ENCODE data around the gene PROSER2. TPM values are rescaled to one million over a fixed set of nuclear protein-coding genes. Genes with fewer than 3 reads are reported as not detected.

PROSER2 gene
- total RNA-seq, 1 donor from 2014 or later: 15.2 TPM

- no peaks in the 10 kb centered on the region for H3K36me3 Mint-ChIP-seq (ENCODE audit: low read depth)
- H3K4me3 Mint-ChIP-seq (ENCODE audit: unreplicated experiment): no peak overlapping the region
- H3K4me1 Mint-ChIP-seq (ENCODE audit: low read depth): peaks cover 16% of the 10 kb centered on the region
- no peaks in the 10 kb centered on the region for H3K9me3 Mint-ChIP-seq (ENCODE audit: low read depth)
- H3K27ac Mint-ChIP-seq (ENCODE audit: unreplicated experiment): no peak overlapping the region
- H3K27me3 Mint-ChIP-seq (ENCODE audit: low read depth): no peaks in the 10 kb centered on the region
- DNase-seq (ENCODE audit: low spot score): no peak
- no peak for TF ChIP-seq CTCF (IDR thresholded peaks at IDR 0.05)
Observed at GRCh38 chr10:11896549-11897200, 73.5 kb downstream of the PROSER2 start.

- no peak for DNase-seq (ENCODE audit: low spot score)
- Mint-ChIP-seq H3K4me1 (ENCODE audit: low read depth) (peaks cover 24% of the 10 kb centered on the region), H3K27me3 (ENCODE audit: low read depth) (no peaks in the 10 kb centered on the region), H3K36me3 (ENCODE audit: low read depth) (no peaks in the 10 kb centered on the region), H3K9me3 (ENCODE audit: low read depth) (no peaks in the 10 kb centered on the region), H3K4me3 (ENCODE audit: unreplicated experiment) (no peak overlapping the region), H3K27ac (ENCODE audit: unreplicated experiment) (no peak overlapping the region)
- TF ChIP-seq CTCF (IDR thresholded peaks at IDR 0.05): no peak
Observed at GRCh38 chr10:11898033-11898371, 74.8 kb downstream of the PROSER2 start.

GRCh38 chr10:11898372-11899066, 75.4 kb downstream of the PROSER2 start:
- Mint-ChIP-seq H3K36me3 (ENCODE audit: low read depth) (no peaks in the 10 kb centered on the region), H3K4me3 (ENCODE audit: unreplicated experiment) (no peak overlapping the region), H3K27ac (ENCODE audit: unreplicated experiment) (peak overlapping the region; percentile 2), H3K9me3 (ENCODE audit: low read depth) (no peaks in the 10 kb centered on the region), H3K4me1 (ENCODE audit: low read depth) (peaks cover 24% of the 10 kb centered on the region), H3K27me3 (ENCODE audit: low read depth) (no peaks in the 10 kb centered on the region)
- DNase-seq (ENCODE audit: low spot score): peak; percentile 69
- TF ChIP-seq CTCF (IDR thresholded peaks at IDR 0.05): no peak

GRCh38 chr10:11899067-11899876, 76.1 kb downstream of the PROSER2 start:
- Mint-ChIP-seq H3K4me3 (ENCODE audit: unreplicated experiment) (no peak overlapping the region), H3K27me3 (ENCODE audit: low read depth) (no peaks in the 10 kb centered on the region), H3K27ac (ENCODE audit: unreplicated experiment) (no peak overlapping the region), H3K36me3 (ENCODE audit: low read depth) (no peaks in the 10 kb centered on the region), H3K9me3 (ENCODE audit: low read depth) (no peaks in the 10 kb centered on the region), H3K4me1 (ENCODE audit: low read depth) (peaks cover 24% of the 10 kb centered on the region)
- DNase-seq (ENCODE audit: low spot score): peak; percentile 56
- TF ChIP-seq CTCF (IDR thresholded peaks at IDR 0.05): no peak

GRCh38 chr10:11901036-11901301, 77.8 kb downstream of the PROSER2 start:
- no peaks in the 10 kb centered on the region for H3K27me3 Mint-ChIP-seq (ENCODE audit: low read depth)
- no peak overlapping the region for H3K4me3 Mint-ChIP-seq (ENCODE audit: unreplicated experiment)
- no peaks in the 10 kb centered on the region for H3K36me3 Mint-ChIP-seq (ENCODE audit: low read depth)
- DNase-seq (ENCODE audit: low spot score): no peak
- H3K4me1 Mint-ChIP-seq (ENCODE audit: low read depth): peaks cover 24% of the 10 kb centered on the region
- no peak for TF ChIP-seq CTCF (IDR thresholded peaks at IDR 0.05)
- no peak overlapping the region for H3K27ac Mint-ChIP-seq (ENCODE audit: unreplicated experiment)
- no peaks in the 10 kb centered on the region for H3K9me3 Mint-ChIP-seq (ENCODE audit: low read depth)
